Stimulated activated CD8-positive, alpha-beta memory T cell treated with anti-CD3 and anti-CD28 coated beads, Interleukin-15, amount 100 ng/mL, for 1 hour (primary cell): ENCODE results near the gene NME4.
A peak's percentile ranks its signal among the peaks of the same experiment; 100 is the strongest.
"Not testable (repeated sequence)": the region's sequence is repeated elsewhere in the genome, so short reads cannot be mapped to it uniquely, and the experiment has no call there.

Experiments
- DNase-seq: peaks from one replicate; pipeline ENCODE4 v3.0.0-alpha.2; 2020; ENCODE audit warnings: low read depth

The NME4 gene

GRCh38 chr16:398561-399339, 1.8 kb downstream of the NME4 start:
- no peak for DNase-seq

- DNase-seq: no peak
Measured at GRCh38 chr16:399340-400019, 2.5 kb downstream of the NME4 start.

DNA sequence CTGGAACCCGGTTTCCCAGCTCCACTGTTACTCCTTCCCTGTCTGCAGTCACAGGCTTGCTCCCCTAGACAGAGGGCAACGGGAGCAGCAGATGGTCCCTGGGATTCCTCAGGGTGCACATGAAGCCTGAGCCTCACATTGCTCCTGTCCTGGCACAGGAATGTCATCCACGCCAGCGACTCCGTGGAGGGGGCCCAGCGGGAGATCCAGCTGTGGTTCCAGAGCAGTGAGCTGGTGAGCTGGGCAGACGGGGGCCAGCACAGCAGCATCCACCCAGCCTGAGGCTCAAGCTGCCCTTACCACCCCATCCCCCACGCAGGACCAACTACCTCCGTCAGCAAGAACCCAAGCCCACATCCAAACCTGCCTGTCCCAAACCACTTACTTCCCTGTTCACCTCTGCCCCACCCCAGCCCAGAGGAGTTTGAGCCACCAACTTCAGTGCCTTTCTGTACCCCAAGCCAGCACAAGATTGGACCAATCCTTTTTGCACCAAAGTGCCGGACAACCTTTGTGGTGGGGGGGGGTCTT, 3.1 kb downstream of the NME4 start:
- no peak for DNase-seq

- peak; percentile 99 for DNase-seq
Measured at GRCh38 chr16:401468-402348, 4.7 kb downstream of the NME4 start, which contains the start of gene DECR2. DECR2 (plus strand) TSS chr16:401885; CDS start chr16:401964, 79 bp downstream.

DNA sequence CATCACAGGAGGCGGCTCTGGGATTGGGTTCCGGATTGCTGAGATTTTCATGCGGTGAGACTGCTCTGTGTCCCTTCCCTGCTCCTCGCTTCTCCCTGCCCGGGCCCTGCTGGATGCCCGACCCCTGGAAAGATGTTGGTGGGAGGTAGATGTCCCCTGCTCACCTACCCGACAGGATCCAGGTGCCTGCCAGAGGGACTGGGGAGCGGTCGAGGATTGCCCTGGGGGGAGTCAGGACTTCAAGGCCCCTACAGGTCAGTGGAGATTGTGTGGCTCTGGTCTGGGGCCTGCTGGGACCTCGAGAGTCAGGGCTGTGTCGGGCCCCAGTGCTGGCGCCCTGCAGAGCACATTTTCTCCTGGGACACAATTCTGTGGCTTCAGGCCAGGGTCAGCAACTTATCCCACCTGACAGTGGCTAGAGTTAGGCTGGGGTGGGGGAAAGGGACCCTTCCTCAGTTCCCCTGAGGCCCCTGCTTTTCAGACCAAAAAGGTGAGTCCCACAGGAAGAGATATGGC, 8.0 kb downstream of the NME4 start:
- DNase-seq: no peak

DNA sequence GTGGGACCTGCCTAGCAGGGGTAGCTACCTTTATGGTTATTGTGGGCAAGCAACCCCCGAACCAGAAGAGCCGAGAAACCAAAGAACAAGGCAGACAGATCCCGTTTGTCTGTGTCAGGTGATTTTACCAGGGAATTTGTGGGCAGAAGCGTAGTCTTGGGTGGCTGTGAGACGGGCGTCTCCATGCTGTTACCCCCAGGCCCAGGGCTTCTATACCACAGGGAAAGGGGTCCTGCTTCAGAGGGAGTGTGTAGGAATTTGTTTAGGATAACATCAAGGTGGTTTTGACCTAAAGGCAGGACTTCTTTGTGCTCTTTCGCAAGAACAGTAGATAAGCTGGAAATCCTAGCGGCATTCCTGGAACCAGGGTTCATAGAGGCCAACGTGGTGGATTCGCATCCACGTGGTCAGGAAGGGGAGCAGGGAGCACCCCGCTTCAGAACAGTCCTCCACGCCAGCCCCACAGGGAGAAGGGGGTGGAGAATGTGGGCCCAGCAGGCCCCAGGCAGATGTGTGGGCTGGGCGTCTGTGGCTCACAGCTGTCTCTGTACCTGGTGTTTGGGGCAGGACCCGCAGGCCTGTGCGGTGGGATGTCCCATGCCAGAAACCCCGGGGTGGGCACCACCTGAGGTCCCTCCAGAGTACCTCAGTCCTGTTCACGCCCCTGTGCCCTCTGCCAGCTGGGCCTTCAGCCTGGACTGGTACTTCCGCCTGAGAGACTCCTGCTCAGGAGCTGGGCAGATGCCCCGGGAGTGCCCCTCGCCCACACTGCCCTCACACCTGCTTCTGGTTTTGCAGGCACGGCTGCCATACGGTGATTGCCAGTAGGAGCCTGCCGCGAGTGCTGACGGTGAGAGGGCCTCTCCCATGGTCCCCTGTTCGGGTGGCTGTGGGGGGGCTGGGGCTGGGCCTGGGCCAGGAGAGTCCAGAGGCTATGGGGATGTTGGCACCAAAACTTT, 8.8 kb downstream of the NME4 start:
- DNase-seq: no peak

GRCh38 chr16:407253-407652, 10.3 kb downstream of the NME4 start:
- DNase-seq: no peak

- DNase-seq: no peak
Measured at GRCh38 chr16:410516-411178, 13.6 kb downstream of the NME4 start.

- no peak for DNase-seq
Measured at GRCh38 chr16:411576-412265, 14.7 kb downstream of the NME4 start.

DNA sequence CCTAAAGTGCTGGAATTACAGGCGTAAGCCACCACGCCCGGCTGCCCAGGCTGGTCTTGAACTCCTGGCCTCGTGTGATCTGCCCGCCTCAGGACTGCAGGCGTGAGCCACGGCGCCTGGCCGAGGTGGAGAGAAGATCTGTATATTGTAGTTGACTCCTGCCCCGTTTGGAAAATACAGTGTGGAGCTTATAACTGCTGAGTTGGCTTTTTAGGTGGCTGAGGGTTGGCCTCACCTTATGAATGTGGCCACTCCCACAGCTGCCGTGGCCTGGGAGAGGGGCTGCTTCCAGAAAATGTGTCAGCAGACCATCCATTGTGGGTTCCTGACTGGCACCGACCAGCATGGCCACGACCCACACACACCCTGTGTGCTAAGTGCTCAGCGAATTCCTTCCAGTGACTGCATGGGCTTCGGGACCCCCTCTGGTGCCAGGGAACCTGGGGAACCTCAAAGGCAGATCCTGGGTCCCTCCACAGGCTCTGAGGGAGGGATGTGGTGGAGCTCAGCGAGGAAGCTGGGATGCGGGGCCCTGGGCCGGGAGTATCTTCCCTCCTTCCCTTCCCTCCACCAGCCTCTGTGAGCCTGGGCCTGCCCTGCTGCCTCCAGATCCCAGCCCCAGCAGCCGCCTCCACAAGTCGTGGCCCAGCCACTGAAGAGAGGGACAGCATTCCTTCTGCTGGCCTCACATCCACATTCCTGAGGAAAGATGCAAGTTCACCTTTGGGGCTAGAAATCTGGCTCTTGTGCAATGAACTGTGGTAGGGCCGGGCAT, 17.6 kb downstream of the NME4 start:
- DNase-seq: no peak

- DNase-seq: not testable (repeated sequence)
Measured at GRCh38 chr16:415170-415498, 18.1 kb downstream of the NME4 start.

DNA sequence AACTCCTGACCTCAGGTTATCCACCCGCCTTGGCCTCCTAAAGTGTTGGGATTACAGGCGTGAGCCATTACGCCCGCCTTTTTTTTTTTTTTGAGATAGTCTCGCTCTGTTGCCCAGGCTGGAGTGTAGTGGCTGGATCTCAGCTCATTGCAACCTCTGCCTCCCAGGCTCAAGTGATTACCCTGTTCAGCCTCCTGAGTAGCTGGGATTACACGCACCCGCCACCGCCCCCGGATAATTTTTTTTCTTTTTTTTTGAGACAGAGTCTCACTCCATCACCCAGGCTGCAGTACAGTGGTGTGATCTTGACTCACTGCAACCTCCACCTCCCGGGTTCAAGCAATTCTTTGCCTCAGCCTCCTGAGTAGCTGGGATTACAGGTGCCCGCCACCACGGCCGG, 25.2 kb downstream of the NME4 start:
- not testable (repeated sequence) for DNase-seq

DNA sequence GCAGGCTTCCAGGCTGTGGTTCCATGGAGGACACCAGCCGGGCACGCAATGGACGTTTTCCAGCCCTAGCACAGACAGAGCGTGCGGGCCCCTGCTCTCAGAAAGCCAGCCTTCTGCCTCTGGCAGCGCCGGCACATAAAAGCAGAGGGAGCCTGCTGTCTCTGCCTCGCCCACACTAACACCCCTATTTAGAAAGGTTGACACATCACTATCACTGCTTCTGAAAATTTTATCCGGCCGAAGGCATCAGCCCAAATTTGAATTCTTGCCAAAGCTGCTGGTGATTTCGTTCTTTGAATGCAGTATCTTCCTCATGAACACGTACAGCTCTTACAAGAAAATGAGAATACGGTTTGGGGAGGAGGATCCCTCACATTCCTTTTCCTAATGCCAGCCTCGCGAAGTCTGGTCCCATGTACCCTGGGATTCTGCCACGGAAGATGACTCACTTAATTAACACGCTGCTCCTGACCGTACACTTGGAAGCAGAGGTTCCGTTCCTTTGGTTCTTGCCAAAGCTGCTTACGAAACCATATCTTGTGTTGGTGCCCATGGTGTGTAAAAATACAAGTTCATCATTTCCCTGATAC, 27.1 kb downstream of the NME4 start:
- DNase-seq: no peak

- no peak for DNase-seq
Measured at GRCh38 chr16:424623-425081, 27.7 kb downstream of the NME4 start.

DNA sequence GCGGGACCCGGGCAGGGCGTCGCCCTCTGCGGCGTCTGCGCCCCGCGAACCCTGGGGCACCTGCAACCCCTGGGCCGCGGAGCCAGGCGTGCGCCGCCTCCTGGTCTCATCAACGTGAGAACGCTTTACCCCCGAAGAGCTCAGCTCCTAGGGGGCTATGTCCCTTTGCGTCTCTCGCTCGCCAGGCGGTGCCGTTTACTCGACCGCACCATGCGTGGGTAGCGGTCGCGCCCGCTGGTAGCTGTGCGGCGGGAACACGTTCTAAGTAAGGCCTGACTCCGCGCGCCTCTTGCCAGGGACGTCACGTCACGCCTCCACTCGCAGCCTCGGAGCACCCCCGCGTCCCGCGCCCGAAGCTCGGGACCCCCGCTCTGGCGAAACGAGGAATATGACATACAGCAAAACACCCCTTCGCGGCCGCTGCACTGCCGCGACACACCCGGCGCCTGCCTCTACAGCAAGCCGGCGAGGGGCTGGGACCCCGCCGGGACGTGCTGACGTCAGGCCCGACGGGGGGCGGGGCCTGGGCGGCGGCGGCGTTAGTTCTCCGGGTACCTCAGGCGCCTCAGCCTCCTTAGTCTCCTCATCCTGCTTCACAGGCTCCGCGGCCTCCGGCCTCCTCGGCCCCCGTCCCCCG, 28.2 kb downstream of the NME4 start, which contains the start of gene RAB11FIP3:
RAB11FIP3 (plus strand) TSS at position 568 of the 637 bp plus-strand sequence. CDS start 358 bp downstream, outside the sequence.
- DNase-seq: peak; percentile 58

- DNase-seq: no peak
Measured at GRCh38 chr16:425740-426114, 28.7 kb downstream of the NME4 start.

GRCh38 chr16:426115-426905, 29.3 kb downstream of the NME4 start:
- no peak for DNase-seq
